GM12891 (cell line): ENCODE measurements around the gene TSFM.

Source experiments
- DNase-seq: peaks from one replicate; pipeline ENCODE4 v3.0.0; 2011; ENCODE audit warnings: low spot score; ENCODE audit not compliant: insufficient read length
- FAIRE-seq: peaks from 2 replicates; lab custom pipeline; 2011; peaks lifted over from hg19 to GRCh38; lab: Jason Lieb, UNC
- PAX5 ChIP-seq: IDR thresholded peaks from 2 replicates; pipeline ENCODE4 v1.6.1; 2011; ENCODE audit warnings: low read length, moderate library complexity, mild to moderate bottlenecking; ENCODE audit not compliant: insufficient read depth, severe bottlenecking
- POLR2A ChIP-seq: IDR thresholded peaks from 2 replicates; pipeline ENCODE4 v1.6.1; 2011; ENCODE audit warnings: low read depth, low read length, control low read depth
- POLR2AphosphoS5 ChIP-seq: IDR thresholded peaks from 2 replicates; pipeline ENCODE4 v1.6.1; 2011; ENCODE audit warnings: low read depth, low read length, control low read depth
- POU2F2 ChIP-seq: IDR thresholded peaks from 2 replicates; pipeline ENCODE4 v1.6.1; 2011; ENCODE audit warnings: low read depth, mild to moderate bottlenecking, control low read depth, low read length, moderate library complexity
- SPI1 ChIP-seq: IDR thresholded peaks from 2 replicates; pipeline ENCODE4 v1.6.1; 2011; ENCODE audit warnings: low read depth, low read length, control low read depth
- TAF1 ChIP-seq: IDR thresholded peaks from 2 replicates; pipeline ENCODE4 v1.6.1; 2011; ENCODE audit warnings: low read depth, low read length, control low read depth

The TSFM gene

GRCh38 chr12:57745485-57745881 is 37.1 kb upstream of the TSFM start:
- DNase-seq (no peak), FAIRE-seq (no peak)

GRCh38 chr12:57746025-57746424 is 36.6 kb upstream of the TSFM start:
- TF ChIP-seq SPI1 (no peak), POLR2AphosphoS5 (no peak), PAX5 (no peak), POU2F2 (no peak), TAF1 (no peak), POLR2A (no peak)
- DNase-seq (no peak), FAIRE-seq (no peak)

More at GRCh38 chr12:57745485-57745881, 37.1 kb upstream of the TSFM start:
- no peak for TF ChIP-seq PAX5
- peak; percentile 18; the same call in 1 of the 2 replicates for TF ChIP-seq POLR2AphosphoS5
- TF ChIP-seq POLR2A = peak; percentile 73; the same call in 1 of the 2 replicates

DNA sequence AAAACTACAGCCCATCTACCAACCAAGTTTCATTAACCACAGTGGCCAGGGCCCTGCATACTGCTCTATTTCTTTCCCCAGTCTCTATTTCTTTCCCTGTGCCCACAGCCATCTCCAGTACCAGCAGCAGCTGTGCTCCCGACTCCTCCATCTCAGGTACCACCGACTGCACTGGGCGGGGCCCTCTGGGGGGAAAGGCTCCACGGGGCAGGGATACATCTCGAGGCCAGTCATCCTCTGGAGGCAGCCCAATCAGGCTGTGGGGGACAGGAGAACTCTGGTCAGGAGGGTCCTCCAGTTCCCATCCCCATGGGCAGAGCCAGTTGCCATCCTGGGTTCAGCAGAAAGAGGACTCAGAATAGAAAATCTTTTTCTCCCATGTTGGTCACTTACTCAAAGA is 33.5 kb upstream of the TSFM start:
- DNase-seq (no peak), FAIRE-seq (no peak)
- no peak for TF ChIP-seq PAX5

DNA sequence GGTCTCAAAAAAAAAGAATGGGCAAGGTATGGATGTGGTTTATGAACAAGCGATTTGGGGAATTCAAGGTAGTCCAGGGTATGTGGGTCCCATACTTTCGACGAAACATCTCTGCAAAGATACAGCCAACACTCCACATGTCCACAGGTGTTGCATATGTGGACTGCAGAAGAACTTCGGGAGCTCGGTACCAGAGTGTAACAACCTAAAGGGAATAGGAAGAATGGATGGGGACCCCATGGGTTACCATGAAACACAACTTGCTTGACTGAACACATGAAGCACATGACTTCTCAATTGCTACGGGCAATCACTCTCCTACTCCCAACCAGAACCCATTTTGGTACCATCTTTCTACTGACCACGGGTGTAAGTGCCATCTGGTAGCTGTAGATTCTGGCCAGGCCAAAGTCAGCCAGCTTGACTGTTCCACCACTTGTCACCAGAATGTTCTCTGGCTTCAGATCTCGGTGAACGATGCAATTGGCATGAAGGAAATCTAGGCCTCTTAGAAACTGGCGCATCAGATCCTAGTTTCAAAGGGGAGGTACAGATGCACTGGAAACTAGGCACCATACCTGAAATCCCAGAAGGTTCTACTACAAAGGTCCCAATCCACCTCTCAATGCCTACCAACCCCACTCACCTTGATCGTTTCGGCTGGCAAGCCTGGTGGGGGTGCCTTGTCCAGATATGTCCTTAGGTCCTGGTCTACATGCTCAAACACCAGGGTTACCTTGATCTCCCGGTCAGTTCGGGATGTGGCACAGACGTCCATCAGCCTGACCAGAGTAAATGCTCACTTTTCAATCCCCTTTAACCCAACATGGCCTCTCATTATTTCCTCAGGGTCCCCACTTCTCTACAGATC is 31.8 kb upstream of the TSFM start:
- TF ChIP-seq TAF1 (no peak), POLR2AphosphoS5 (no peak; the same call in 1 of the 2 replicates), PAX5 (no peak), POLR2A (no peak), POU2F2 (no peak), SPI1 (no peak)
- FAIRE-seq = peak; percentile 40
- no peak for DNase-seq

- TF ChIP-seq PAX5 (no peak), POLR2AphosphoS5 (no peak), TAF1 (no peak)
- FAIRE-seq (no peak), DNase-seq (no peak)
Measured at GRCh38 chr12:57751432-57751787, 31.2 kb upstream of the TSFM start.

DNA sequence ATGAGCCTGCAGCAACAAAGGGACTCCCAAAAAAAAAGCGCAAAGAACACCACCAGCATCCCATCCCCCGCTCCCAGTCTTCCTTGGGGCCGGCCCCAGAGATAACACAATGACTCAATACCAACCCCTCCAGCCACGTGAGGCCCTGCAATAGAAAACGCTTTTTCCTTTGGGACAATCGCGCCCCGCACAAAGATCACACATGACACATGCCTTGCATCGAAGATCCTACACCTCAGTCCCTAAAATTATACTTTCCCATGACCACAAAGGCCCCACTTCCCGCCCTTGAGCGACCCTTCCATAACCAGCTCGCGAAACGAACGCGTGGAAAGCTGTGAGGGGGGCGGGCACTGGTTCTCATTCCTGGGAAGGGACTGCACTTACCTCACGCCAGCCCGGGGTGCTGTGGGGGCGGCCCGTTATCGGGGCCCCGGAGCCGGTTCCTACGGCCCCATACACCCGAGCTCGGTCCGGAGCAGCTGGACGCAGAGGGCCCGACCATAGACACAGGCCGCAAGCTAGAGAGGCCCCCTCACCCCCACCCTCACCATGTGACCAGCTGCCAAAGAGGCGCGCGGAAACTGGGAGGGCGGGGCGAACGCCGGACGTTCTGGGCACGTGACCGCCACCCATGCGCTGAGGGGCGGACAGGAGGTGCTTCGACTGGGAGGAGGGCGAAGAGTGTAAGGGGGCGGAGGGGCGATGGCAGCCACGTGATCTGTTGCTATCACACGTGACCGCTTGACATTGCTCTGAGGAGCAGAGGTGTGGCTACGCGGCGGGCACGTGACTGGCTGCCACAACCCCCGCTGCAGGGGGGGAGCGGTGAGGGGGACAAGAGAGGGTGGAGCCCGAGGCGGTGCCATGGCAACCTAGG is 30.6 kb upstream of the TSFM start, which contains the start of gene CDK4:
CDK4 (minus strand) TSS at position 523 of the 880 bp plus-strand sequence. CDS start 593 bp downstream, outside the sequence.
- DNase-seq = peak; percentile 91
- TF ChIP-seq POU2F2 = no peak
- TF ChIP-seq POLR2A = peak; percentile 53; the same call in 1 of the 2 replicates
- no peak for TF ChIP-seq PAX5
- TF ChIP-seq POLR2AphosphoS5 = peak; percentile 72
- no peak for TF ChIP-seq SPI1
- TF ChIP-seq TAF1 = peak; percentile 69; the same call in 1 of the 2 replicates
- peak; percentile 99 for FAIRE-seq

DNA sequence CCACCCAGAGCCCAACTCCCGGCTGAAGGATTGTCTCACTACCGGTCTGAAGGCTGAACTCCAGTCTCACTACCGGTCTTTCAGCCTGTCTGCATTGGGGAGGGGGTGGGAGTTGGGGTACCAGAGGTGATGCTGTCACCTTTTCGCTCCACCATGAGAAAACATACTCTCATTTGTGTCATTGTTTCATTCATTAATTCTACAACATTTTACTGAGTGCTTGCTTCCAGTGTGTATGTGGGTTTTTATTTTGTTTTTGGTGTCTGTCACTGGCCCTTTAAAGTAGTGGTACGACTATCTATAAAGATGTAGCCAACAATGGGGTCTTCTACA is 30.0 kb upstream of the TSFM start:
- DNase-seq = no peak

GRCh38 chr12:57753756-57754337 is 28.7 kb upstream of the TSFM start:
- FAIRE-seq = no peak

More for the DNA sequence above, 30.0 kb upstream of the TSFM start:
- no peak for TF ChIP-seq TAF1
- TF ChIP-seq POLR2AphosphoS5 = no peak
- no peak for TF ChIP-seq PAX5
- no peak for TF ChIP-seq POLR2A
- no peak for TF ChIP-seq SPI1
- TF ChIP-seq POU2F2 = no peak
- no peak for FAIRE-seq

DNA sequence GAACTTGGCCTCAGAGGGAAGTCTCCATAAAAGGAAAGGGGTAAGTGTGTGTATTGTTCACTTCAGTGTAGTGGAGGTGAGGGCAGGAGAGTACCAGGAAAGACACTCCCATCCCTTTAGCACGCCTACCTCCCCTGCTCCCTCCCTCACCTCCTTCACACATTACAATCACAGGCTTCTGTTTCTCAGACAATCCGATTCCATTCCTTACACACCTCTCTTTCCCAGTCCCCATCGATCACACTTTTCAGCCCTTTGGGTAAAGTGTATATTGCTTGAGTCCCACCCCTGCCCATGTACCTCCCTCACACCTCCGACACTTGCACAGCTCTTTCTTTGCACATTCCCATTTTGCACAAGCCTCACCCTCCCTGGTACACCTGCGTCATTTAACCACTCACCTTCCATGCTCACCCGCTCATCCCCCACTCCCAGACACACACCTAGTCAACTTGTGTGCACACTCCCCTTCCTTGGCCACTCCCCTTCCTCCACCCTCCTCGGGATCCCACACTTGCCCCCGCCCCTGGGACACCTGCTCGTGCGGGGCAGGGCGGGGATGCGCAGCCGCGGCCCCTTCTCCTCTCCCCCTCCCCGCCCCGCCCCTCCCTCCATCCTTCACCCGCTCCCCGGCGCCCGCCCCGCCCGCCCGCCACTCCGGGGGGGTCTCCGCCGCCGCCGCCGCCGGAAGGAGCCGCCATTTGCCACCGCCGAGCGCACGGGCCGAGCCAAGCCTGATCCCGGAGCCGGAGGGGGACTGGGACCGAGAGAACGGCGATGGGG is 28.0 kb upstream of the TSFM start, which contains the start of gene MARCHF9:
MARCHF9 (plus strand) TSS at position 693 of the 783 bp plus-strand sequence. CDS start 426 bp downstream, outside the sequence.
- TF ChIP-seq PAX5 (no peak), POLR2AphosphoS5 (no peak), TAF1 (no peak), POU2F2 (no peak), POLR2A (no peak), SPI1 (no peak)
- FAIRE-seq (peak; percentile 87), DNase-seq (peak; percentile 71)

More at GRCh38 chr12:57753756-57754337, 28.7 kb upstream of the TSFM start:
- TF ChIP-seq POLR2A (no peak), TAF1 (no peak), SPI1 (no peak), POLR2AphosphoS5 (no peak), PAX5 (no peak), POU2F2 (no peak)
- no peak for DNase-seq
